ENCODE data around the gene NDUFAF5.

GRCh38 chr20:13799974-13800373, 15.1 kb downstream of the NDUFAF5 start:
- TF ChIP-seq ESRRG (CRISPR knock-in tag; IDR thresholded peaks at IDR 0.05) (no peak), ZFP30 (CRISPR knock-in tag; IDR thresholded peaks at IDR 0.05) (no peak), ARNTL (CRISPR knock-in tag; IDR thresholded peaks at IDR 0.05; ENCODE audit: borderline replicate concordance, low read depth) (no peak), ZNF8 (CRISPR knock-in tag; IDR thresholded peaks at IDR 0.05) (no peak), RARB (CRISPR knock-in tag; IDR thresholded peaks at IDR 0.05) (no peak), CREB5 (CRISPR knock-in tag; IDR thresholded peaks at IDR 0.05; ENCODE audit: low read depth) (no peak), ISL1 (CRISPR knock-in tag; IDR thresholded peaks at IDR 0.05) (no peak), PATZ1 (CRISPR knock-in tag; IDR thresholded peaks at IDR 0.05; ENCODE audit: borderline replicate concordance) (no peak), TOX (CRISPR knock-in tag; IDR thresholded peaks at IDR 0.05; ENCODE audit: borderline replicate concordance) (no peak), ZC3H10 (CRISPR knock-in tag; IDR thresholded peaks at IDR 0.05) (no peak), PPARA (CRISPR knock-in tag; IDR thresholded peaks at IDR 0.05; ENCODE audit: borderline replicate concordance) (no peak), ZNF565 (CRISPR knock-in tag; conservative IDR thresholded peaks at IDR 0.05; ENCODE audit: low read depth) (no peak)
- TF ChIP-seq, protein P1, sequence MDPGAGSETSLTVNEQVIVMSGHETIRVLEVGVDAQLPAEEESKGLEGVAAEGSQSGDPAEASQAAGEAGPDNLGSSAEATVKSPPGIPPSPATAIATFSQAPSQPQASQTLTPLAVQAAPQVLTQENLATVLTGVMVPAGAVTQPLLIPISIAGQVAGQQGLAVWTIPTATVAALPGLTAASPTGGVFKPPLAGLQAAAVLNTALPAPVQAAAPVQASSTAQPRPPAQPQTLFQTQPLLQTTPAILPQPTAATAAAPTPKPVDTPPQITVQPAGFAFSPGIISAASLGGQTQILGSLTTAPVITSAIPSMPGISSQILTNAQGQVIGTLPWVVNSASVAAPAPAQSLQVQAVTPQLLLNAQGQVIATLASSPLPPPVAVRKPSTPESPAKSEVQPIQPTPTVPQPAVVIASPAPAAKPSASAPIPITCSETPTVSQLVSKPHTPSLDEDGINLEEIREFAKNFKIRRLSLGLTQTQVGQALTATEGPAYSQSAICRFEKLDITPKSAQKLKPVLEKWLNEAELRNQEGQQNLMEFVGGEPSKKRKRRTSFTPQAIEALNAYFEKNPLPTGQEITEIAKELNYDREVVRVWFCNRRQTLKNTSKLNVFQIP (CRISPR knock-in tag; IDR thresholded peaks at IDR 0.05; ENCODE audit: borderline replicate concordance, low read depth): no peak
